Transverse colon (tissue), 3 donors: ENCODE results near the gene CENPA.

Experiments
- EP300 ChIP-seq: sonication (generic); formaldehyde crosslinking; IDR thresholded peaks from one replicate; pipeline ENCODE4 v1.6.1; 2017; ENCODE audit warnings: antibody characterized with exemption, low read depth
- TF ChIP-seq, protein P1 (sequence below), 5 experiments: fragments of 200-600 bp in 3 of 5; fragments of 450-650 bp in 2 of 5; sonication (generic) in 3 of 5; IDR thresholded peaks; 1 replicate in 2 of 5; 2 replicates in 3 of 5; pipeline ENCODE4 v1.5.1; 2016 to 2017; ENCODE audit warnings: antibody characterized with exemption in 5 of 5, inconsistent platforms in 3 of 5, mild to moderate bottlenecking in 2 of 5, moderate library complexity in 1 of 5

- TF ChIP-seq EP300 = no peak
- TF ChIP-seq, protein P1, sequence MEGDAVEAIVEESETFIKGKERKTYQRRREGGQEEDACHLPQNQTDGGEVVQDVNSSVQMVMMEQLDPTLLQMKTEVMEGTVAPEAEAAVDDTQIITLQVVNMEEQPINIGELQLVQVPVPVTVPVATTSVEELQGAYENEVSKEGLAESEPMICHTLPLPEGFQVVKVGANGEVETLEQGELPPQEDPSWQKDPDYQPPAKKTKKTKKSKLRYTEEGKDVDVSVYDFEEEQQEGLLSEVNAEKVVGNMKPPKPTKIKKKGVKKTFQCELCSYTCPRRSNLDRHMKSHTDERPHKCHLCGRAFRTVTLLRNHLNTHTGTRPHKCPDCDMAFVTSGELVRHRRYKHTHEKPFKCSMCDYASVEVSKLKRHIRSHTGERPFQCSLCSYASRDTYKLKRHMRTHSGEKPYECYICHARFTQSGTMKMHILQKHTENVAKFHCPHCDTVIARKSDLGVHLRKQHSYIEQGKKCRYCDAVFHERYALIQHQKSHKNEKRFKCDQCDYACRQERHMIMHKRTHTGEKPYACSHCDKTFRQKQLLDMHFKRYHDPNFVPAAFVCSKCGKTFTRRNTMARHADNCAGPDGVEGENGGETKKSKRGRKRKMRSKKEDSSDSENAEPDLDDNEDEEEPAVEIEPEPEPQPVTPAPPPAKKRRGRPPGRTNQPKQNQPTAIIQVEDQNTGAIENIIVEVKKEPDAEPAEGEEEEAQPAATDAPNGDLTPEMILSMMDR (IDR thresholded peaks at IDR 0.05) = no peak
These were observed 22.8 kb upstream of the CENPA start for GRCh38 chr2:26763019-26763418.
